ENCODE measurements around the gene FTSJ3.

DNA sequence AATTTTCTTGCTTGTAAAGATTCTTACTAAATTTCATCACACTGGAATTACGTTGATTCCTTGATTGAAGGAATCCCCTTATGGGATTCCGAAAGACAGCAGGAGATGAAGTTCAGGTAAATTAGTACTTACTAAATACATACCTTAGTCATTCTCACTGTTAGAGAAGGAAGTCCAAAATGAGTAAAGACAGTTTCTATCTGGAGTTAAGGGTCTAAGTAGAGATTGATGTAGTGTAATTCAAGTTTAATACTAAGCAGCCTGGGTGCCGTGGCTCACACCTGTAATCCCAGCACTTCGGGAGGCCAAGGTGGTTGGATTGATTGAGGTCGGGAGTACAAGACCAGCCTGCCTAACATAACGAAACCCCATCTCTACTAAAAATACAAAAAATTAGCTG, 43.9 kb downstream of the FTSJ3 start:
- TF ChIP-seq ZBTB33 (IDR thresholded peaks at IDR 0.05) (no peak), RB1 (IDR thresholded peaks at IDR 0.05; ENCODE audit: borderline replicate concordance) (no peak), POLR2A (IDR thresholded peaks at IDR 0.05; ENCODE audit: low read depth, low read length) (no peak), HCFC1 (IDR thresholded peaks at IDR 0.05; ENCODE audit: low read length) (no peak), RELB (IDR thresholded peaks at IDR 0.05; ENCODE audit: low read depth) (no peak), BACH1 (IDR thresholded peaks at IDR 0.05; ENCODE audit: borderline replicate concordance) (no peak), BHLHE40 (IDR thresholded peaks at IDR 0.05; ENCODE audit: borderline replicate concordance in 1 of 2, low read depth in 2 of 2, low read length in 1 of 2) (no peak), POLR2AphosphoS2 (IDR thresholded peaks at IDR 0.05; ENCODE audit: low read depth, low read length) (no peak), FOXM1 (IDR thresholded peaks at IDR 0.05; ENCODE audit: low read depth, low read length) (no peak)
- TF ChIP-seq, protein P1, sequence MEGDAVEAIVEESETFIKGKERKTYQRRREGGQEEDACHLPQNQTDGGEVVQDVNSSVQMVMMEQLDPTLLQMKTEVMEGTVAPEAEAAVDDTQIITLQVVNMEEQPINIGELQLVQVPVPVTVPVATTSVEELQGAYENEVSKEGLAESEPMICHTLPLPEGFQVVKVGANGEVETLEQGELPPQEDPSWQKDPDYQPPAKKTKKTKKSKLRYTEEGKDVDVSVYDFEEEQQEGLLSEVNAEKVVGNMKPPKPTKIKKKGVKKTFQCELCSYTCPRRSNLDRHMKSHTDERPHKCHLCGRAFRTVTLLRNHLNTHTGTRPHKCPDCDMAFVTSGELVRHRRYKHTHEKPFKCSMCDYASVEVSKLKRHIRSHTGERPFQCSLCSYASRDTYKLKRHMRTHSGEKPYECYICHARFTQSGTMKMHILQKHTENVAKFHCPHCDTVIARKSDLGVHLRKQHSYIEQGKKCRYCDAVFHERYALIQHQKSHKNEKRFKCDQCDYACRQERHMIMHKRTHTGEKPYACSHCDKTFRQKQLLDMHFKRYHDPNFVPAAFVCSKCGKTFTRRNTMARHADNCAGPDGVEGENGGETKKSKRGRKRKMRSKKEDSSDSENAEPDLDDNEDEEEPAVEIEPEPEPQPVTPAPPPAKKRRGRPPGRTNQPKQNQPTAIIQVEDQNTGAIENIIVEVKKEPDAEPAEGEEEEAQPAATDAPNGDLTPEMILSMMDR (IDR thresholded peaks at IDR 0.05 in 2 of 3, conservative IDR thresholded peaks at IDR 0.05 in 1 of 3; ENCODE audit: control insufficient read depth in 2 of 3, extremely low read depth in 1 of 3, insufficient read depth in 1 of 3, low read depth in 3 of 3, low read length in 3 of 3): no peak
- TF ChIP-seq, protein P2, sequence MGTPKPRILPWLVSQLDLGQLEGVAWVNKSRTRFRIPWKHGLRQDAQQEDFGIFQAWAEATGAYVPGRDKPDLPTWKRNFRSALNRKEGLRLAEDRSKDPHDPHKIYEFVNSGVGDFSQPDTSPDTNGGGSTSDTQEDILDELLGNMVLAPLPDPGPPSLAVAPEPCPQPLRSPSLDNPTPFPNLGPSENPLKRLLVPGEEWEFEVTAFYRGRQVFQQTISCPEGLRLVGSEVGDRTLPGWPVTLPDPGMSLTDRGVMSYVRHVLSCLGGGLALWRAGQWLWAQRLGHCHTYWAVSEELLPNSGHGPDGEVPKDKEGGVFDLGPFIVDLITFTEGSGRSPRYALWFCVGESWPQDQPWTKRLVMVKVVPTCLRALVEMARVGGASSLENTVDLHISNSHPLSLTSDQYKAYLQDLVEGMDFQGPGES (IDR thresholded peaks at IDR 0.05): no peak
- TF ChIP-seq, protein P3, sequence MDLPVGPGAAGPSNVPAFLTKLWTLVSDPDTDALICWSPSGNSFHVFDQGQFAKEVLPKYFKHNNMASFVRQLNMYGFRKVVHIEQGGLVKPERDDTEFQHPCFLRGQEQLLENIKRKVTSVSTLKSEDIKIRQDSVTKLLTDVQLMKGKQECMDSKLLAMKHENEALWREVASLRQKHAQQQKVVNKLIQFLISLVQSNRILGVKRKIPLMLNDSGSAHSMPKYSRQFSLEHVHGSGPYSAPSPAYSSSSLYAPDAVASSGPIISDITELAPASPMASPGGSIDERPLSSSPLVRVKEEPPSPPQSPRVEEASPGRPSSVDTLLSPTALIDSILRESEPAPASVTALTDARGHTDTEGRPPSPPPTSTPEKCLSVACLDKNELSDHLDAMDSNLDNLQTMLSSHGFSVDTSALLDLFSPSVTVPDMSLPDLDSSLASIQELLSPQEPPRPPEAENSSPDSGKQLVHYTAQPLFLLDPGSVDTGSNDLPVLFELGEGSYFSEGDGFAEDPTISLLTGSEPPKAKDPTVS (IDR thresholded peaks at IDR 0.05; ENCODE audit: low read depth, low read length): no peak
